Progenitor cell of endocrine pancreas (in vitro differentiated cells): ENCODE results near the gene ARHGEF28. TPM values are rescaled to one million over a fixed set of nuclear protein-coding genes. Genes with fewer than 3 reads are reported as not detected.

Experiments used
- DNase-seq: peaks from one replicate; pipeline ENCODE4 v3.0.0; 2021; ENCODE audit warnings: low spot score; ENCODE audit not compliant: unreplicated experiment
- H3K27ac Mint-ChIP-seq: 2 replicates; pipeline ENCODE4 v1.8.0; 2021; ENCODE audit warnings: mild to moderate bottlenecking, moderate library complexity, mixed read lengths
- H3K27me3 Mint-ChIP-seq: 2 replicates; pipeline ENCODE4 v1.8.0; 2021; ENCODE audit warnings: mixed read lengths
- H3K36me3 Mint-ChIP-seq: 2 replicates; pipeline ENCODE4 v1.8.0; 2022; ENCODE audit warnings: mixed read lengths; ENCODE audit not compliant: insufficient read depth
- H3K4me1 Mint-ChIP-seq: 2 replicates; pipeline ENCODE4 v1.8.0; 2021; ENCODE audit warnings: low read depth, mixed read lengths
- H3K4me3 Mint-ChIP-seq: 2 replicates; pipeline ENCODE4 v1.8.0; 2021; ENCODE audit warnings: low read depth, mild to moderate bottlenecking, moderate library complexity, mixed read lengths
- H3K9me3 Mint-ChIP-seq: 2 replicates; pipeline ENCODE4 v1.8.0; 2021; ENCODE audit warnings: low read depth, mixed read lengths
- total RNA-seq: library from RNA; stranded (reverse); gene quantifications from 2 replicates; pipeline ENCODE4 v1.2.1, GENCODE V29; 2021
- TF ChIP-seq, protein P1 (sequence below): fragments of 200-600 bp; sonication (generic); IDR thresholded peaks from one replicate; pipeline ENCODE4 v1.5.0; 2021; ENCODE audit warnings: antibody characterized with exemption, mild to moderate bottlenecking; ENCODE audit not compliant: unreplicated experiment

ARHGEF28 gene
- total RNA-seq, 1 donor from 2014 or later = 15.0 TPM

DNA sequence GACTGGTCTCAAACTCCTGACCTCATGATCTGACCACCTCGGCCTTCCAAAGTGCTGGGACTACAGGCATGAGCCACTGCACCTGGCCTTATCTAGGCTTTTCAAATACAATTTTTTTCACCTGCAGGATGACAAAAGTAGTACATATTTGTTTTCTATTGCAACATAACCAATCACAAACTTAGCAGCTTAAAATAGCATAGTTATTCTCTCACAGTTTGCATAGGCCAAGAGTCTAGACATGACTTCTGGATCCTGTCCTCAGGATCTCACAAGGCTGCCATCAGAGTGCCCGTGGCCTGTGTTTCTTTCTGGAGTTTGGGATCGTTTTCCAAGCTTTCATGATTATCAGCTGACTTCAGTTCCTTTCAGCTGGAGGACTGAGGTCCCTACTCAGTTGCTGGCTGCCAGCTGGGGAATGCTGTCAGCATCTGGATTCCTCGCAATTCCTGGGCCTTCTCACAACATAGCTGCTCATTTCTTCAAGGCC is 348.9 kb downstream of the ARHGEF28 start:
- Mint-ChIP-seq H3K36me3 (no peaks in the 10 kb centered on the region), H3K4me1 (no peaks in the 10 kb centered on the region), H3K27ac (no peak overlapping the region), H3K9me3 (no peaks in the 10 kb centered on the region), H3K27me3 (peaks cover 12% of the 10 kb centered on the region), H3K4me3 (no peak overlapping the region)
- TF ChIP-seq, protein P1, sequence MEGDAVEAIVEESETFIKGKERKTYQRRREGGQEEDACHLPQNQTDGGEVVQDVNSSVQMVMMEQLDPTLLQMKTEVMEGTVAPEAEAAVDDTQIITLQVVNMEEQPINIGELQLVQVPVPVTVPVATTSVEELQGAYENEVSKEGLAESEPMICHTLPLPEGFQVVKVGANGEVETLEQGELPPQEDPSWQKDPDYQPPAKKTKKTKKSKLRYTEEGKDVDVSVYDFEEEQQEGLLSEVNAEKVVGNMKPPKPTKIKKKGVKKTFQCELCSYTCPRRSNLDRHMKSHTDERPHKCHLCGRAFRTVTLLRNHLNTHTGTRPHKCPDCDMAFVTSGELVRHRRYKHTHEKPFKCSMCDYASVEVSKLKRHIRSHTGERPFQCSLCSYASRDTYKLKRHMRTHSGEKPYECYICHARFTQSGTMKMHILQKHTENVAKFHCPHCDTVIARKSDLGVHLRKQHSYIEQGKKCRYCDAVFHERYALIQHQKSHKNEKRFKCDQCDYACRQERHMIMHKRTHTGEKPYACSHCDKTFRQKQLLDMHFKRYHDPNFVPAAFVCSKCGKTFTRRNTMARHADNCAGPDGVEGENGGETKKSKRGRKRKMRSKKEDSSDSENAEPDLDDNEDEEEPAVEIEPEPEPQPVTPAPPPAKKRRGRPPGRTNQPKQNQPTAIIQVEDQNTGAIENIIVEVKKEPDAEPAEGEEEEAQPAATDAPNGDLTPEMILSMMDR = no peak
- DNase-seq = no peak

DNA sequence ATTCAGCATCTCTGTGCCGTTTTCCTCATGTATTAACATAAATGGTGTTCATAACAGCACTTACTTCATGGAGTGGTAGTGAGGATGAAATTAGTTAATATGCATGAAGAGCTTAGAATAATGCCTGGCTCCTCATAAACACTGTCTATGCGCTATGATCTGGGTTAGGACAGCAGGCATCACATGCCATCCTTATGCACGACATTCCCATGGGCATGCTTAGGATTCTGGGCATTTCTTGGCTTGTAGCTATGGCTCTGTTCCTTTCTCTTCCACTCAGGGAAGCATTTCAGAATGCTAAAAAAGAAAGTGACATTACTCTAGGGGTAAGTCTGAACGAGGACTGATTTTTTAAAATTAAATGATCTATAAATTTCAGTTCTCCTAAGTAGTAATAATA is 349.8 kb downstream of the ARHGEF28 start:
- Mint-ChIP-seq H3K36me3 (no peaks in the 10 kb centered on the region), H3K9me3 (no peaks in the 10 kb centered on the region), H3K27ac (no peak overlapping the region), H3K27me3 (peaks cover 8% of the 10 kb centered on the region), H3K4me1 (no peaks in the 10 kb centered on the region), H3K4me3 (no peak overlapping the region)
- TF ChIP-seq, protein P1 = no peak
- no peak for DNase-seq

DNA sequence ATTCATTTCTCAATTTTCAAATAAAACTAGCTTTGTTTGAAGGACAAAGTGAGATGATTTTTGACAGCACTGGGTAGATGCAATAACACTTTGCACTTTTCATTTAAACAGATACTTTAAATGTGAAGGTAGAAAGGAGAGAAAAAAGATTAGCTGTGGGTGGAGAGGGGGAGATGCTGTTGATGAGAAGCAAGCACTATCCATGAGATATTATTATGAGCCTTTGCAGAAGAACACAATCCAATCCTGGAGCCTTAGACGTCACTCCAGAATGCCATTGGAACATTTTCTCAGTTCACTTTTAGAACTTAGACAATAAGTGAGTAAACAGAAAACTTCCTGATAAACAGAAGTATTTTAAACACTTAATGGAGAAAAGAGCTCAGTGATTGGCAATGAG is 351.1 kb downstream of the ARHGEF28 start:
- Mint-ChIP-seq H3K4me1 (no peaks in the 10 kb centered on the region), H3K4me3 (no peak overlapping the region), H3K27me3 (peaks cover 8% of the 10 kb centered on the region), H3K27ac (no peak overlapping the region), H3K9me3 (no peaks in the 10 kb centered on the region), H3K36me3 (no peaks in the 10 kb centered on the region)
- DNase-seq = no peak
- TF ChIP-seq, protein P1 = no peak

DNA sequence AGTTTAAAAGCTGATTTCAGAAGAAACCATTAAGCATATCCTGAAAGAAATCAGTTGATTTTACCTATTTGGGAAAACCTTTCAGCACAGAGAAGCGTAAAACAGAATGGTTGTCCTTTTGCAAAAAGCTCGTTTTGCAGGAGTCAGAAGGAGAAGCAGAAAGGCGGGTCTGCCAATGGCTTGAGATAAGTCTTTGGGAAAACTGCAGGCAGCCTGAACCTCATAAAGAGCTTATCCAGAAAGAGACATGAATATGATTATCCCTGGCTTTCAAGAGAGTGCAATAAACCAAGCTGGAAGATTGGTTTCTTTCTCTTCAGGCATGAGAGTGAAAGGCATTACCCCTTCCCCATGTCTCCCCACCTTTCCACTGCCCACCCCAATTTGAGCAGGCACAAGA is 353.3 kb downstream of the ARHGEF28 start:
- TF ChIP-seq, protein P1 = no peak
- Mint-ChIP-seq H3K36me3 (no peaks in the 10 kb centered on the region), H3K4me3 (no peak overlapping the region), H3K27ac (no peak overlapping the region), H3K27me3 (peaks cover 3% of the 10 kb centered on the region), H3K4me1 (peaks cover 10% of the 10 kb centered on the region), H3K9me3 (no peaks in the 10 kb centered on the region)
- no peak for DNase-seq

DNA sequence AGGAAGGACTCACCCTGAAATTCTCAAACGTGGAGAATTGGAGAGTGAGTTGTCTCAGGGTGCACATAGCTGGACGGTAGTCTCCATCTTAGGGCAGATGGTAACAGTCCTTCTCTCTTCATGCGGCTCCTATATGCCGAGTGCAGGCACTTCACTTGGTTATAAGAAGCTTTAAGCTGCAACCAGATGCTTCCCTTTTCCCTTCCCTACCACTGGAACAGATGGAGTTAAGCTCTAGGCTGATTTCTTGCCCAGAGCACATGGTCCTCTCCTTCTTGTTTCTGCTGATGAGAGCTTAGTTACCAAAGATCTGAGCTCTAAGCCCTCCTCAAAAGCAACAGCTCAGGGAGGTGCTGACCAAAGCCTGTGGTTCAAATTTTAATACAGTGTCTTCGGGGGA is 355.7 kb downstream of the ARHGEF28 start:
- Mint-ChIP-seq H3K36me3 (no peaks in the 10 kb centered on the region), H3K4me3 (no peak overlapping the region), H3K27me3 (peaks cover 3% of the 10 kb centered on the region), H3K27ac (no peak overlapping the region), H3K4me1 (peaks cover 15% of the 10 kb centered on the region), H3K9me3 (no peaks in the 10 kb centered on the region)
- no peak for DNase-seq
- TF ChIP-seq, protein P1 = no peak
